GM13976 (cell line): Measurements from ENCODE around the gene MFSD12.

Experiments used
- DNase-seq: peaks from one replicate; pipeline ENCODE4 v3.0.0; 2012; ENCODE audit warnings: low spot score
- CTCF ChIP-seq: IDR thresholded peaks from 2 replicates; pipeline ENCODE4 v1.5.1; 2012; ENCODE audit warnings: borderline replicate concordance, mild to moderate bottlenecking; ENCODE audit not compliant: insufficient read depth; ENCODE audit errors: extremely low read depth, missing control alignments, control extremely low read depth
- in situ Hi-C: fragments of 300-500 bp; cut with MboI; formaldehyde crosslinking; loops from one replicate; pipeline ENCODE4 v1.12.0; 2022; ENCODE audit warnings: low sequenced_read_pairs, mixed read lengths, inconsistent platforms; ENCODE audit not compliant: unreplicated experiment

The MFSD12 gene

GRCh38 chr19:3501780-3502179 lies 55.6 kb downstream of the MFSD12 start:
- no peak for TF ChIP-seq CTCF
- DNase-seq: no peak
- in situ Hi-C loops: no loop called here

GRCh38 chr19:3500429-3501101 lies 56.8 kb downstream of the MFSD12 start, which contains the start of gene DOHH:
Gene DOHH, minus strand, starts transcription at chr19:3500674. Its CDS starts 3,860 bp downstream, at chr19:3496814.
- DNase-seq: peak; percentile 96
- in situ Hi-C loops: no loop called here
- TF ChIP-seq CTCF: no peak

- TF ChIP-seq CTCF: no peak
- DNase-seq: no peak
- in situ Hi-C loops: no loop called here
Measured at GRCh38 chr19:3499738-3500428, 57.5 kb downstream of the MFSD12 start.

- TF ChIP-seq CTCF: no peak
- in situ Hi-C loops: no loop called here
- no peak for DNase-seq
Measured at GRCh38 chr19:3497757-3498520, 59.4 kb downstream of the MFSD12 start.

GRCh38 chr19:3496392-3497273 lies 60.8 kb downstream of the MFSD12 start:
- no peak for DNase-seq
- in situ Hi-C loops: no loop called here
- TF ChIP-seq CTCF: no peak

GRCh38 chr19:3494559-3494958 lies 62.8 kb downstream of the MFSD12 start:
- TF ChIP-seq CTCF: no peak
- DNase-seq: no peak
- in situ Hi-C loops: no loop called here
